Dendritic cell treated with granulocyte-macrophage colony-stimulating factor and Interleukin-4, amounts not matched to agents 40 ng/mL and 50 ng/mL, for 4 days (primary cell): ENCODE data around the gene FTSJ1.
A peak's percentile ranks its signal among the peaks of the same experiment; 100 is the strongest.

Source experiments
- H3K27ac Mint-ChIP-seq: one replicate; pipeline ENCODE4 v1.8.0; 2022; ENCODE audit warnings: mild to moderate bottlenecking, mixed read lengths
- H3K27me3 Mint-ChIP-seq: one replicate; pipeline ENCODE4 v1.8.0; 2022; ENCODE audit warnings: mild to moderate bottlenecking, mixed read lengths
- H3K36me3 Mint-ChIP-seq: one replicate; pipeline ENCODE4 v1.8.0; 2022; ENCODE audit warnings: low read depth, mixed read lengths
- H3K4me1 Mint-ChIP-seq: one replicate; pipeline ENCODE4 v1.8.0; 2022; ENCODE audit warnings: low read depth, mixed read lengths
- H3K4me3 Mint-ChIP-seq: one replicate; pipeline ENCODE4 v1.8.0; 2022; ENCODE audit warnings: mild to moderate bottlenecking, moderate library complexity, mixed read lengths
- H3K9me3 Mint-ChIP-seq: one replicate; pipeline ENCODE4 v1.8.0; 2022; ENCODE audit warnings: mixed read lengths
- intact Hi-C: fragments of 100-400 bp; cut with micrococcal nuclease; formaldehyde crosslinking; loops from one replicate; pipeline ENCODE4 v1.15.0; 2022

The FTSJ1 gene

GRCh38 chrX:48493890-48494364 is 17.9 kb downstream of the FTSJ1 start:
- intact Hi-C loops: no loop called here
- no peak overlapping the region for H3K27ac Mint-ChIP-seq

GRCh38 chrX:48496660-48497059 is 20.7 kb downstream of the FTSJ1 start:
- H3K4me3 Mint-ChIP-seq: no peak overlapping the region
- H3K9me3 Mint-ChIP-seq: no peaks in the 10 kb centered on the region
- H3K27me3 Mint-ChIP-seq: no peaks in the 10 kb centered on the region
- H3K27ac Mint-ChIP-seq: no peak overlapping the region
- no peaks in the 10 kb centered on the region for H3K36me3 Mint-ChIP-seq
- H3K4me1 Mint-ChIP-seq: peaks cover 17% of the 10 kb centered on the region
- intact Hi-C loops: no loop called here

More at GRCh38 chrX:48493890-48494364, 17.9 kb downstream of the FTSJ1 start:
- Mint-ChIP-seq H3K27me3 (no peaks in the 10 kb centered on the region), H3K4me1 (peaks cover 17% of the 10 kb centered on the region), H3K36me3 (no peaks in the 10 kb centered on the region), H3K9me3 (no peaks in the 10 kb centered on the region), H3K4me3 (no peak overlapping the region)

GRCh38 chrX:48497871-48498270 is 21.9 kb downstream of the FTSJ1 start:
- intact Hi-C loops: no loop called here
- no peaks in the 10 kb centered on the region for H3K36me3 Mint-ChIP-seq
- H3K9me3 Mint-ChIP-seq: no peaks in the 10 kb centered on the region
- H3K4me3 Mint-ChIP-seq: no peak overlapping the region
- H3K27ac Mint-ChIP-seq: no peak overlapping the region
- no peaks in the 10 kb centered on the region for H3K27me3 Mint-ChIP-seq
- H3K4me1 Mint-ChIP-seq: peaks cover 8% of the 10 kb centered on the region

GRCh38 chrX:48498374-48498809 is 22.4 kb downstream of the FTSJ1 start:
- Mint-ChIP-seq H3K9me3 (no peaks in the 10 kb centered on the region), H3K36me3 (no peaks in the 10 kb centered on the region), H3K27ac (no peak overlapping the region), H3K4me1 (peaks cover 8% of the 10 kb centered on the region), H3K4me3 (no peak overlapping the region), H3K27me3 (no peaks in the 10 kb centered on the region)
- intact Hi-C loops: no loop called here

- no peak overlapping the region for H3K27ac Mint-ChIP-seq
- no peak overlapping the region for H3K4me3 Mint-ChIP-seq
- H3K36me3 Mint-ChIP-seq: no peaks in the 10 kb centered on the region
- intact Hi-C loops: no loop called here
- H3K4me1 Mint-ChIP-seq: peaks cover 2% of the 10 kb centered on the region
- H3K9me3 Mint-ChIP-seq: no peaks in the 10 kb centered on the region
- H3K27me3 Mint-ChIP-seq: peaks cover 3% of the 10 kb centered on the region
Measured at GRCh38 chrX:48504261-48504660, 28.3 kb downstream of the FTSJ1 start.

GRCh38 chrX:48505481-48505880 is 29.5 kb downstream of the FTSJ1 start:
- Mint-ChIP-seq H3K4me3 (no peak overlapping the region), H3K27ac (no peak overlapping the region), H3K27me3 (peaks cover 3% of the 10 kb centered on the region), H3K9me3 (no peaks in the 10 kb centered on the region), H3K4me1 (peaks cover 11% of the 10 kb centered on the region), H3K36me3 (no peaks in the 10 kb centered on the region)
- intact Hi-C loops: no loop called here

GRCh38 chrX:48507246-48507645 is 31.2 kb downstream of the FTSJ1 start:
- Mint-ChIP-seq H3K4me1 (peaks cover 15% of the 10 kb centered on the region), H3K4me3 (no peak overlapping the region), H3K9me3 (no peaks in the 10 kb centered on the region), H3K36me3 (peaks cover 5% of the 10 kb centered on the region), H3K27me3 (peaks cover 3% of the 10 kb centered on the region), H3K27ac (no peak overlapping the region)
- intact Hi-C loops: no loop called here

GRCh38 chrX:48508400-48509244 is 32.6 kb downstream of the FTSJ1 start, which contains the start of gene PORCN:
Gene PORCN (plus strand): TSS chrX:48508992. CDS start chrX:48509821, 829 bp downstream.
- H3K4me3 Mint-ChIP-seq: peak within 1 kb of the TSS; percentile 87
- peaks cover 15% of the 10 kb centered on the region for H3K4me1 Mint-ChIP-seq
- intact Hi-C loops: no loop called here
- H3K27me3 Mint-ChIP-seq: peaks cover 3% of the 10 kb centered on the region
- no peaks in the 10 kb centered on the region for H3K9me3 Mint-ChIP-seq
- H3K27ac Mint-ChIP-seq: peak within 1 kb of the TSS; percentile 88
- H3K36me3 Mint-ChIP-seq: peaks cover 8% of the 10 kb centered on the region

- Mint-ChIP-seq H3K4me3 (peak overlapping the region; percentile 87), H3K27ac (peak overlapping the region; percentile 88), H3K9me3 (no peaks in the 10 kb centered on the region), H3K4me1 (peaks cover 15% of the 10 kb centered on the region), H3K27me3 (no peaks in the 10 kb centered on the region), H3K36me3 (peaks cover 10% of the 10 kb centered on the region)
- intact Hi-C loops: no loop called here
Measured at GRCh38 chrX:48509245-48509590, 33.2 kb downstream of the FTSJ1 start.

GRCh38 chrX:48509619-48510018 is 33.6 kb downstream of the FTSJ1 start:
- Mint-ChIP-seq H3K36me3 (peaks cover 14% of the 10 kb centered on the region), H3K27ac (peak overlapping the region; percentile 88), H3K4me3 (peak overlapping the region; percentile 87), H3K27me3 (no peaks in the 10 kb centered on the region), H3K9me3 (no peaks in the 10 kb centered on the region), H3K4me1 (peaks cover 15% of the 10 kb centered on the region)
- intact Hi-C loops: no loop called here

- peaks cover 33% of the 10 kb centered on the region for H3K36me3 Mint-ChIP-seq
- no peak overlapping the region for H3K4me3 Mint-ChIP-seq
- H3K9me3 Mint-ChIP-seq: no peaks in the 10 kb centered on the region
- H3K4me1 Mint-ChIP-seq: peaks cover 15% of the 10 kb centered on the region
- H3K27me3 Mint-ChIP-seq: no peaks in the 10 kb centered on the region
- intact Hi-C loops: no loop called here
- no peak overlapping the region for H3K27ac Mint-ChIP-seq
Measured at GRCh38 chrX:48511560-48511959, 35.6 kb downstream of the FTSJ1 start.

- no peaks in the 10 kb centered on the region for H3K9me3 Mint-ChIP-seq
- no peak overlapping the region for H3K4me3 Mint-ChIP-seq
- no peaks in the 10 kb centered on the region for H3K27me3 Mint-ChIP-seq
- H3K4me1 Mint-ChIP-seq: peaks cover 15% of the 10 kb centered on the region
- no peak overlapping the region for H3K27ac Mint-ChIP-seq
- H3K36me3 Mint-ChIP-seq: peaks cover 33% of the 10 kb centered on the region
- intact Hi-C loops: no loop called here
Measured at GRCh38 chrX:48512371-48512935, 36.5 kb downstream of the FTSJ1 start.

GRCh38 chrX:48513670-48514069 is 37.7 kb downstream of the FTSJ1 start:
- H3K4me3 Mint-ChIP-seq: no peak overlapping the region
- intact Hi-C loops: no loop called here
- peaks cover 33% of the 10 kb centered on the region for H3K36me3 Mint-ChIP-seq
- no peaks in the 10 kb centered on the region for H3K27me3 Mint-ChIP-seq
- H3K9me3 Mint-ChIP-seq: no peaks in the 10 kb centered on the region
- H3K4me1 Mint-ChIP-seq: peaks cover 15% of the 10 kb centered on the region
- no peak overlapping the region for H3K27ac Mint-ChIP-seq

- peaks cover 13% of the 10 kb centered on the region for H3K4me1 Mint-ChIP-seq
- intact Hi-C loops: no loop called here
- no peak overlapping the region for H3K4me3 Mint-ChIP-seq
- no peaks in the 10 kb centered on the region for H3K9me3 Mint-ChIP-seq
- H3K27me3 Mint-ChIP-seq: no peaks in the 10 kb centered on the region
- H3K27ac Mint-ChIP-seq: no peak overlapping the region
- peaks cover 33% of the 10 kb centered on the region for H3K36me3 Mint-ChIP-seq
Measured at GRCh38 chrX:48514126-48514806, 38.3 kb downstream of the FTSJ1 start.
